ENCODE measurements around the gene BNC2.

DNA sequence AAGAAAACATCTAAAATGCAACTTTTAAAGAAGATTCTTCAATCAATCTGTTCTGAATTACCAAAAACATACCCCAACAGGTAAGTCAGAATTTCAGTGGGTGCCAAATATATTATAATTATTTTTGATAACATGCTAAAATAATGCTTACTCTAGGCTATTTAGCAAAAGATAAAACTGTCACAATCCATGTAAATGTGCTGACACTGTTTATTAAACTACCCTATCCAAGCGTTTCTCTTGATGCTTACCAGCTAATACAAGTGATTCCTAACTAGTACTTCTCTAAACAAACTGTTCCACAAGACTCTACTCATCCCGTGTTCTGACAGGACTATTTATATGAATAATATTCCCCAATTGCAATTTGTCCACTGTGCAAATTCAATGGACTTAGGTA lies 236.7 kb downstream of the BNC2 start:
- TF ChIP-seq, protein P1, sequence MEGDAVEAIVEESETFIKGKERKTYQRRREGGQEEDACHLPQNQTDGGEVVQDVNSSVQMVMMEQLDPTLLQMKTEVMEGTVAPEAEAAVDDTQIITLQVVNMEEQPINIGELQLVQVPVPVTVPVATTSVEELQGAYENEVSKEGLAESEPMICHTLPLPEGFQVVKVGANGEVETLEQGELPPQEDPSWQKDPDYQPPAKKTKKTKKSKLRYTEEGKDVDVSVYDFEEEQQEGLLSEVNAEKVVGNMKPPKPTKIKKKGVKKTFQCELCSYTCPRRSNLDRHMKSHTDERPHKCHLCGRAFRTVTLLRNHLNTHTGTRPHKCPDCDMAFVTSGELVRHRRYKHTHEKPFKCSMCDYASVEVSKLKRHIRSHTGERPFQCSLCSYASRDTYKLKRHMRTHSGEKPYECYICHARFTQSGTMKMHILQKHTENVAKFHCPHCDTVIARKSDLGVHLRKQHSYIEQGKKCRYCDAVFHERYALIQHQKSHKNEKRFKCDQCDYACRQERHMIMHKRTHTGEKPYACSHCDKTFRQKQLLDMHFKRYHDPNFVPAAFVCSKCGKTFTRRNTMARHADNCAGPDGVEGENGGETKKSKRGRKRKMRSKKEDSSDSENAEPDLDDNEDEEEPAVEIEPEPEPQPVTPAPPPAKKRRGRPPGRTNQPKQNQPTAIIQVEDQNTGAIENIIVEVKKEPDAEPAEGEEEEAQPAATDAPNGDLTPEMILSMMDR (IDR thresholded peaks at IDR 0.05): no peak
- no peak for TF ChIP-seq POLR2AphosphoS5 (IDR thresholded peaks at IDR 0.05; ENCODE audit: low read depth, low read length)

All from Panc1 (cell line).